ENCODE measurements around the gene SH3BP5L.
A peak's percentile ranks its signal among the peaks of the same experiment; 100 is the strongest.

Gene SH3BP5L

DNA sequence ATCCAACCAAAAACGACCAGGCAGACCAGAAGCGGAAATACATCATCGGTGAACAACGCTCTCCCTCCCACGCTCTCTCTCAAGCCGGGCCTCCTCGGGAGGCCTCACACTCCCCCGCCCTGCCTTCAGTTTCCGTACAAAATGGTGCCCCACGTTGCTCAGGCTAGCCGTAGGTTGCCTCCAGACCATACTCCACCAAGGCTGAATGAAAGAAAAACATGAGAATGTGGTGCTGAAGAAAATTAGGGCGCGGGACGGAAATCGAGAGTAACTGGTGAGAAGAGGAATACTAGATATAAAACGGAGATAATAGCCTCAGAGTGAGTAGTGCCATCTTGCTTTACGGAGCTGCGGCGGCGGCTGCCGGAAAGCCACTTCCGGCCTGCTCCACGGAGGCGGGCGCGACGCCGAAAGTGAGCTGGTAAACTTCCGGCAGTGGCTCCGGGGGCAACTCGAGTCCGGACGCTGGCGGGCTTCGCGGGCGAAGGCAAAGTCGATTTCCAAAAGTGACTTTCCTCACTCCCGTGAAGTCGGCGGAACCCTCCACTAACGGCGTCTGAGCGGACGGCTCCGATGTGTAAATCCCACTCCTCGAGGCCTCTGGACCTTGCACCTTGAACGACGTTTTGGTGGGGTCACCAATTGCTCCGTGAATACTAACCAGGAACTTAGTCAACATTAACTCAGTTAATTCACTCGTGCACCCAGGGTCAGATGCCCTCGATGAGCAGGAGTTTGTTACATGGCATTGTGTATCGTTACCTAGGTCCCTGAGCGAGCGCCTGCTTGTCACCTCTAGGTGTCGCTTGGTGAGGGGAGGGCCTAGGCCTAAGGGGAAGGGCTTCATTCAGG, at the start of gene SH3BP5L:
Gene SH3BP5L (minus strand): TSS at position 7 of the 852 bp plus-strand sequence. CDS start 980 bp downstream, outside the sequence.
- peak; percentile 96 for DNase-seq

DNA sequence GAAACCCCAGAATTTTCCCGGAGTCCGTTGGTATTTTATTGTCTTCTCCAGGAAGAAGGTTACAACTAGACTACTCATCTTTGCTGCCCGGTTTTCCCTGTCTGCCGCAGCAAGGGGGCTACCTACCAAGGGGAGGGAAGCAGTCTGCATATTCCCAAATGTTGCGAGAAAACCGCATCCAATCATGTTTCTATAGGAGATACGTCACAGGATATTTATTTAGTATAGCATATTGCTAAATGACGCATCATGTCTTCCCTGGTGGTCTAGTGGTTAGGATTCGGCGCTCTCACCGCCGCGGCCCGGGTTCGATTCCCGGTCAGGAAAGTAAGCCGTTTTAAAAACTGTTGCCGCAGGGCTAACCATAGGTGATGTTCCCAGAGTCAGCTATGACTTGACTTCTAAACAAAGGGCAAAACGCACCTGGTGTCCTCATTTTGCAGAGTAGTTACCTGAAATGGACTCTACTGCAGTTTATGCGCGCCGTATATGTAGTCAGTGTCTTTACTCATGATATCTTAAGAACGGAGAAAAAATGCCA, 48.3 kb upstream of the SH3BP5L start:
- peak; percentile 89 for DNase-seq

DNA sequence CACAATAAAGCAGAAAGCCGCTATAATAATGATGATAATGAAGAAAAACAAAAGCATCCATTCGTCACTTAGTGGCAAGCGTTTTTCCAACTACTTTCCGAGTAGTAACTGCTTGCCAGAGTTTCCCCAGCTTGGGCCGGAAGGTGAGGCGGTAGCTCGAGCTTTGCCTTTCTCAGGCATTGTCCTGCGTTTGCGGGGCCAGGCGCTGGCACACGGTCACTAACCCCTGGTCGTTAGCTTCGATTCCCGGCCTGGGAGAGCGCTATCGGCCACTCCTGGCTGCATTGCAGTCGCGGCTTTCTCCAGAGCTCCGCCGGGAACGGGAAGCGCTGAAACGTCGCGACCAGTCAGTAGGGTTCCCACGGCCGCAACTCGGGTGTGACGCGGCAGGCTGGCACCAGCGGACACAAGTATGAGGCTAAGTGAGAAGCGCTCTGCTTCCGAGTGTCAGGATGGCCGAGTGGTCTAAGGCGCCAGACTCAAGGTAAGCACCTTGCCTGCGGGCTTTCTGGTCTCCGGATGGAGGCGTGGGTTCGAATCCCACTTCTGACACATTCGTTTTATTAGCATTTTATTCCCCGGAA, 47.8 kb upstream of the SH3BP5L start:
- peak; percentile 92 for DNase-seq

- DNase-seq = peak; percentile 74
These were observed 47.2 kb upstream of the SH3BP5L start for GRCh38 chr1:248872752-248873408.

GRCh38 chr1:248871837-248872401, 46.2 kb upstream of the SH3BP5L start:
- DNase-seq = no peak

DNA sequence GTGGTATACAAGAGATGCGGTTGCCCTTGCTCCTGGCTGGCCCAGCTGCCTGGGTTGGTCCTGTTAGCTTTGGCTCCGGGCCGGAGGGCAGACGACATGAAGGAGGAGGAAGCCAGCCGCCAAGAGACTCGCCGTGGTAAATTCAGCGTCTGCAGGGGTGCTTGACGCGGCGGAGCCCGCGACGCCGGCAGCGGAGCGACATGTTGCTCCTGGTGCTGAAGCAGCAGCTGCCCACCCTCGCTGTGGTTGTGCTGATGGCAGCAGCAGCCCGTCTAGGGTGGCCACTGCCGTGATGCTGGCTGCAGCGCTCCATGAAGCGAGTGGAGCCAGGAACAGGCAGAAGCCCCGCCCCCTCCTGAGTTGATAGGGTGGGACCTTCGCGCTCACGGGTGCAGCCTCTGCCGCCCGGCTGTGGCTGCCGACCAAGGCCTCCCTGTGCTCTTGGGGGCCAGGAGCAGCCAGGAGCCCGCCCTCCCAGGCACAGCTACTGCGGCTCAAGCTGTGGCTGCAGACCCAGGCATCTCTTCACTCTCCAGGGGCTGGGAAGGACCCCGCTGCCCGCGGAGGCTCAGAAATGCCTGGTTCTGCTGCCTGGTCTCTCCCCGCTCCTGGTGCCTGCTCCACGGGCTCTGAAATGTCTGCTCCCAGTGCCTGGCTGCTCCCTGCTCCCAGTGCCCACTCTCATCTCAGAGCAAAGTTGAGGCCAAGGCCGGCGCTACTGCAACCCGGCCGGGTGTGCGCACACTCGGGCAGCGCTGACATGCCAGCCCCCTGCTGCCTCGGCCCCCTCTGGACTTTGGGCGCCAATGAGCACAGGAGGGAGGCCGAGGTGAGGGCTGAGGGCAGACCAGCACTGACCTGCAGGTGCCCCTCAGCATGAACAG, 37.5 kb upstream of the SH3BP5L start:
- peak; percentile 90 for DNase-seq

- no peak for DNase-seq
These were observed 36.9 kb upstream of the SH3BP5L start for GRCh38 chr1:248862695-248862997.

DNA sequence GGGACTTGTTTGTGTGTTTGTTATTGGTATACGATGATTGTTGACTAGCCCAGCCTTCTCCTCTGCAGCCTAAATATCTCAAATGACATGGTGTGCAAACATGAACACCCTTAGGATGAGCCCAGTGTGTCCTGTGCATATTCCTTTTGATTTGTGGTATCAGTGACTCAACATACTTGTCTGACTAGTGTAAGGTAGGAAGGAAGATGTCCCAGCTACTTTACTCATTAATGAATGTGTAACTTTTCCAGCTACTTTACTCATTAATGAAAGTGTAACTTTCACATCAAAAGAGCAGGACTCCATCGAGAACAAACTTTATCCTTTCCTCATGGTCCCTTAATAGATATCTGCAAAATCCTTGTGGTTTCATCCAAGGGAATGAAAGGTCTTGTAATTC, 35.9 kb upstream of the SH3BP5L start:
- no peak for DNase-seq

- no peak for DNase-seq
These were observed 34.3 kb upstream of the SH3BP5L start for GRCh38 chr1:248860007-248860406.

GRCh38 chr1:248858891-248859889, 33.5 kb upstream of the SH3BP5L start, which contains the start of gene ZNF692:
TSS of gene ZNF692 (minus strand) at chr1:248859085. CDS start at chr1:248858309, 776 bp downstream.
- DNase-seq = peak; percentile 97

DNA sequence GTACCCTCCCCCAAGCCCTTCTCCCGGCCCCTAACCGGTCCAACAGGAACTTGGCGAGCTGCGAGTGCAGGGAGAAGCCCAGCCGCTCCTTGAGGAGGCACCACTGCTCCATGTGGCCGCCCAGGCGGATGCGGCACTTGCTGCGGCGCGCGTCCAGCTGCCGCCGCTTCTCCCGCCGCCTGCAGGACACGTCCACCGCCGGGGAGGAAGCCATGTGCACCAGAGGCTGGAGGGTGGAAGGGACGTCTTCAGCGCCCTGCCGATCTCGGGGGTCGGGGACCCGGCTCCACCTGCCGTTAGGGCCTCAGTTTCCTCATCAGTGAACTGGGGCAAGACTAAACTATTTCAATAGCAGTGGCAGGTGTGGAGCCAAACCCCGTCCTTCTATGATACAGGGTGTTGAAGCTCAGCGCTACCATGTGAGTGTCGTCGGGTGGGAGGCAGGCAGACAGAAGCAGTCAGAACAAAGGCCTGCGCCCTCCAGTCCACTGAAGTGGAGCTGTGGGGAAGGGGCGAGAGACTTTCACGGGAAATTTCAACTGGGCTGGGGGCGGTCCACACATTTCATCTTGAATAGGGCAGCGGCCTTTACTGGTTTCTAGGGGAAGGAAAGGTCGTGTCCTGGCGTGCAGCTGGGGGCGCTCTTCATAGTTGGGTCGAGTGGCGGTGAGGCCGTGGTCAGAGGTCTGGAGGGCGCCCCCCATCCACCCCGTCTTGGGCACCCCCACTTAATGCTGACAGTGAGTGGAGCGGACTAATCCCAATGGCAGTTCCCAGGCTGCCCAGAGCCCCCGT, 32.6 kb upstream of the SH3BP5L start:
- peak; percentile 67 for DNase-seq

DNA sequence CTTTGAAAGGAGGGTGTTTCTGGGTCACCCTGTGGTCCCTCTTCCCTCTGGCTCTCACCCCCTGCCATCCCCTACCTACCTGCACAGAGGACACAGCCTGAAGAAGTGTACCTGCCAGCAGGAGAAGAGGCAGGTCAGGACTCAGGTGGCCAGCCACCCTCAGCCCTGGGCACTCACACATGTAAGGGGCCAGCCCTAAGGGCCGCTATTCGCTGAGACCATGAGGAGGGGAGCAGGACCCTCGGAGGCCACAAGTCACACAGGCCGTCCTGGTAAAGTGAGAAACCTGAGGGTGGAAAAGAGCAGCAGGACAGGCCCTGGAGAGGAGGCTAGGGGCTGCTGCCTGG, 32.0 kb upstream of the SH3BP5L start:
- no peak for DNase-seq

GRCh38 chr1:248857201-248857600, 31.5 kb upstream of the SH3BP5L start:
- DNase-seq = no peak

DNA sequence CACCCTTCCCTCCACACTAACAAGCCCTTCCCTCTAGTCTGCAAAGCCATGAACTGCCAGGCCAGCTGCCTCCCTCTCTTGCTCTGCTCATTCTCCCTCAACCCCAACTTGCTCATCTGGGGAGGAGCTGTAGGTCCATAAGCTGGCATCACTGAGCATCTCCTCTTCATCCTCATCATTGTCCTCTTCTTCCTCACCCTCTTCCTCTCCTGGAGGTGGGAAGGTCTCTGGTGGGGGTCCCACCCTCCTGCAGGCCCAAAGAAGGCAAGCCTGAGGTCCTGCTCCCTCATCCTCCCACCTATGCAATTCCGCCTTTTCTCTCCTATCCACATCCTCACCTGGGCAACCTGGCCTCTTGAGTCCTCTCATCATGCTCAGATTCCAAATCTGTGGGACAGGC, 30.5 kb upstream of the SH3BP5L start:
- DNase-seq = no peak

DNA sequence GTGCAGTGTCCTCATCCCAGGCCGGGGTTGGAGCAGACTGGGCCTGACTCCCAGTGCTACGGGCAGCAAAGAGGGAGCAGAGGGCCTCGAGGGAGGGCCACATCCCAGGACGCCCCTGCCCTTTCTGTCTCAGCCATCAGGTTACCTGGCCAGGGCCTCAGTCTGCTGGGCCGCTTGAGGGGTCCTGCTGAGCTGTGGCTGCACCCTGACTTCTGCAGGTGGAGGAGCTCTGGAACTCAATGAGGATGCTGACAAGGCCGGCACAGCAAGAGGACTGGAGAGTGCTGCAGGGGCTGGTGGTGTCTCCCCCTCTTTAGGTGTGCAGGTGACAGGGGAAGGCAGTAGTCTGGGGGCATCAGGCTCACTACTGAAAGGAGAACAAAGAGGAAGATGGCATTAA, 29.9 kb upstream of the SH3BP5L start:
- no peak for DNase-seq

DNA sequence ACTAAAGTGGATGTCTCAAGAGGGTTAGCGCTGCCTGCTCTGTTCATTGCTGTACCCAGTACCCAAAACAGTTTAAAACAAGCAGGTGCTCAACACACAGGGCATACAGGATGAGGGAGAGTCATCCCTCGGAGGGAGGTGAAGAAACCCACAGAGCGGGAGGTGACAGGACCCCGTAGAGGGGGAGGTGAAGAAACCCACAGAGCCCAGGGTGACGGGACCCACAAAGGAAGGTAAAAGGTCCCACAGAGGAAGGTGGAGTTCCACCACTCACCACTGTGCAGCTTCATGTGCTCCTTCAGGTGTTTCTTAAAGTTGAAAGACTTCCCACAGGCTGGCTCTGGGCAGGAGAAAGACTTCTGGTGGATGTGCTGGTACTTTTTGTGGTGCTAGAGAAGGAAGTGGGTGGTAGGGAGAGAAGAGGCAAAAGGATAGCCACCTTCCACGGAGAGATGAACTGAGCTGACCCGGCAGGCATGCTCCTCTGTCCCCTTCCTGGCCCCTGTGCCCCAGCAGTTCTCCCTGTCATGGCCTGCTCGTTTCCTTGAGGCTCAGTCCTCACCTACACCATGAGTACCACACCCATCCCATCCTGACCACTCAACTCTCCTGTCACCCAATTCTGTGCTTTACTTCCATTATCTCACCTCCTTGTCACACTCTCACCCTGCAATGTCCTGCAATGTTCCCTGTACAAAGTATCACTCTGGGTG, 28.1 kb upstream of the SH3BP5L start:
- no peak for DNase-seq

DNA sequence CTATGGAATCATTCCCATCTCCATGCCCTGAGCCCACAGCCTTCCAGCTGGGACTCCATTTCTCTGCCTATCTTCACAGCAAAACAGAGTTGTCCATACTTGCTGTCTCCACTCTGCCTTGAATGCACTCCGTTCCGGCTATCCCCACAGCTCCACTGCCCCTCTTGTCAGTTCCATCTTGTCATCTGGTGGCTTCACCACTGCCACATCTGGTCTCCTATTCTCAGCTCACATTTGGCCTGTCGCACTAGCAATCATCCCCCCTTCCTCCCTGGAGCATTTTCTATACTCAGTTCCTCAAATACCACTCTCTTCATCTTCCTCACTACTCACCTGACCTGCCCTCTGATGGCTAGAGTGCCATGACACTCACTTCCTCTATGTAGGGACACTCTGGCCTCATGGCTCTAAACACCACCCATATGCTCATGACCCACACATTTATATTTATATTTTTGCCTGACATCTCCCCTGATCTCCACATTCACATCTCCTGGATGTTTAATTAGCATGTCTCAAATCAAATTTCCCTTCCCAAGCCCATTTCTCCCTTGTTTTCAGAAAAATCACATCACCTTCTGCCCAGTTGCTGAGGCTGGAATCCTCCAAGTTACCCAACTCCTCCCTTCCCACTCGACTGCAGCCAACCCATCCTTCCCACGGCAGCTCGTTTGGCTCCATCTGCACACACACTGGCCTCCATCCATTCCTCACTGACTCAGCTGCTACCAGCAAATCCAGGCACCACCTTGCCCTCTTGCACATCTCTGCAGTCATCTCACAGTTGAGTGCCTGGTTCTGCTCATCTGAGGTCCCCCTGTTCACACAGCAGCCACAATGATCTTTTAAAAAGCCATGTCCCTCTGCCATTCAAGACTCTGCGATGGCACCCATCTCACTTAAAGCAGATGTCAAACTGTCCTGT, 27.0 kb upstream of the SH3BP5L start:
- DNase-seq = no peak

DNA sequence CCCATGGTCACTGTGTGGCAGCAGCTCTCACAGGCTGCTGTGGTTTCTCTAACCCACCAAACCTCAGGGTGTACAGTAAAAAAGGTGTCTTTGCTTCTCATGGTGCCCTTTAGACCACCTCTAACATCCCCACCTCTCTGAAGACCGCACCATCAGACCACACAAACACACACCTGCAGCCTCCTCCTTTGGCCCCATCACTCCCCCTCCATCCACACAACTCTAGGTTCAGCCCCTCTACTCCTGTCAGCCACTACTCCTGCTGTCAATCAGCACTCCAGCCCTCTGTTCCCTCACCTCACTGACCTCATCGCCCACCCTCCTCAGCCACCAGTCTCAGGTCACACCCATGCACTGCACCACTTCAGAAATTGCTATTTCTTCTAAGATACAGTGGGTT, 25.7 kb upstream of the SH3BP5L start:
- DNase-seq = no peak
